Endothelial cell of umbilical vein (primary cell): ENCODE results near the gene PDLIM5.

Source experiments
- EZH2 ChIP-seq: IDR thresholded peaks from 2 replicates; pipeline ENCODE4 v1.6.1; 2012; ENCODE audit warnings: borderline replicate concordance, low read depth, mild to moderate bottlenecking, moderate library complexity, low read length, inconsistent platforms; ENCODE audit not compliant: severe bottlenecking
- POLR2A ChIP-seq: IDR thresholded peaks from 2 replicates; pipeline ENCODE4 v1.6.1; 2012; ENCODE audit warnings: low read depth, mild to moderate bottlenecking, control low read depth, low read length
- POLR2AphosphoS5 ChIP-seq: IDR thresholded peaks from 2 replicates; pipeline ENCODE4 v1.6.1; 2012; ENCODE audit warnings: low read depth, mild to moderate bottlenecking, control low read depth, low read length, moderate library complexity; ENCODE audit not compliant: insufficient read depth
- TF ChIP-seq, protein P1 (sequence below), 2 donors: IDR thresholded peaks; 1 replicate in 1 of 2; 2 replicates in 1 of 2; pipeline ENCODE4 v1.5.1; 2011; ENCODE audit warnings: low read length in 2 of 2, mild to moderate bottlenecking in 2 of 2, moderate library complexity in 2 of 2, control low read depth in 1 of 2, inconsistent platforms in 1 of 2, low read depth in 1 of 2; ENCODE audit not compliant: insufficient read depth in 1 of 2; ENCODE audit errors: extremely low read depth in 1 of 2
- TF ChIP-seq, protein P2 (sequence below): IDR thresholded peaks from 2 replicates; pipeline ENCODE4 v1.6.1; 2011; ENCODE audit not compliant: insufficient read depth, insufficient read length

DNA sequence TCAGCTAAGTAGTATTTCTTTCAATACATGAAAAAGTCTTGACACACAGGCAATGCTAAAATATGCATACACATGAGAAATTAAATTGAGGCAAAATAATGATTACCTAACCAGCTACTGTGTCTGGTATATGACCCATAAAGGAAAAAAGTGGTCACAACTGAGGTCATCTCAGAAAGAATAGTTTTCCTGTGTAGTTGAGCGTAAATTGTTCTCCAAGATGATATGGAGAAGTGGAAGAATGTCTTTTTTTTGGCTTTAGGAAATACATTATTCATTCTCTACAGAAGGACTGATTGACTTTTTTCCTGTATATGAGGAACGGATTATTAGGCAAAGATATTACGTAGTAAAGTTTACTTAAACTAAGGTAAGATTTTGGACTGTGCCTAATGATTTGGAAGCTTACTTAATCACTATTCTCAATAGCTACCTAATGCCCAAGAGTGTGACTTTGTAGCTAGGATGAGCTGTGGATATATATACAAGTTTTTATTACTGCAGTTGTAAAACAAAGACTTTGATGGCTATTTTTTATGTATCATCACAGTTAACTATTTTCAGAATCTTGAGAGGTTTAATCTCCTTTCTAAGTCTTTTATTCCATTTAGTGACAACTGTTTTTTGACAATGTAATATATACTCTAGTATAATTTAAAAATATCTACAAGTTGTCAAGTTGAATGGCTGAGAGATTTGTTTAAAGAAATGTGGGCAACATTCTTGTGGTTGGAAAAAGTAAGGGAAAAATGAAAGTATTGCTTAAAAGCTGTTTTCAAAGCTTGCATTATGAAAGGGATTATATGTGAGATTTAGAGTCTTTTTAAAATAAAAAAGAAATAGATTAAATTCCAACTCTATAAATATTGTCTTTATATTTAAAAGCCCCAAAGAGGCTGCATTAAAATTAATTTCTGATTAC, 100.2 kb downstream of the PDLIM5 start:
- TF ChIP-seq POLR2AphosphoS5: no peak
- no peak for TF ChIP-seq EZH2
- TF ChIP-seq POLR2A: no peak
- TF ChIP-seq, protein P1, sequence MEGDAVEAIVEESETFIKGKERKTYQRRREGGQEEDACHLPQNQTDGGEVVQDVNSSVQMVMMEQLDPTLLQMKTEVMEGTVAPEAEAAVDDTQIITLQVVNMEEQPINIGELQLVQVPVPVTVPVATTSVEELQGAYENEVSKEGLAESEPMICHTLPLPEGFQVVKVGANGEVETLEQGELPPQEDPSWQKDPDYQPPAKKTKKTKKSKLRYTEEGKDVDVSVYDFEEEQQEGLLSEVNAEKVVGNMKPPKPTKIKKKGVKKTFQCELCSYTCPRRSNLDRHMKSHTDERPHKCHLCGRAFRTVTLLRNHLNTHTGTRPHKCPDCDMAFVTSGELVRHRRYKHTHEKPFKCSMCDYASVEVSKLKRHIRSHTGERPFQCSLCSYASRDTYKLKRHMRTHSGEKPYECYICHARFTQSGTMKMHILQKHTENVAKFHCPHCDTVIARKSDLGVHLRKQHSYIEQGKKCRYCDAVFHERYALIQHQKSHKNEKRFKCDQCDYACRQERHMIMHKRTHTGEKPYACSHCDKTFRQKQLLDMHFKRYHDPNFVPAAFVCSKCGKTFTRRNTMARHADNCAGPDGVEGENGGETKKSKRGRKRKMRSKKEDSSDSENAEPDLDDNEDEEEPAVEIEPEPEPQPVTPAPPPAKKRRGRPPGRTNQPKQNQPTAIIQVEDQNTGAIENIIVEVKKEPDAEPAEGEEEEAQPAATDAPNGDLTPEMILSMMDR (IDR thresholded peaks at IDR 0.05; ENCODE audit: extremely low read depth in 1 of 2, insufficient read depth in 1 of 2, low read depth in 1 of 2, low read length in 2 of 2): no peak
- TF ChIP-seq, protein P2, sequence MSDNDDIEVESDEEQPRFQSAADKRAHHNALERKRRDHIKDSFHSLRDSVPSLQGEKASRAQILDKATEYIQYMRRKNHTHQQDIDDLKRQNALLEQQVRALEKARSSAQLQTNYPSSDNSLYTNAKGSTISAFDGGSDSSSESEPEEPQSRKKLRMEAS: no peak
